Measurements from ENCODE around the gene CUL5. TPM values are rescaled to one million over a fixed set of nuclear protein-coding genes. Genes with fewer than 3 reads are reported as not detected.

CUL5 gene
- total RNA-seq (2022; extraction: Qiagen RNA extraction; ENCODE audit: low read depth) = 6.5 to 13.4 TPM (median 8.9 TPM) in 5 replicates

DNA sequence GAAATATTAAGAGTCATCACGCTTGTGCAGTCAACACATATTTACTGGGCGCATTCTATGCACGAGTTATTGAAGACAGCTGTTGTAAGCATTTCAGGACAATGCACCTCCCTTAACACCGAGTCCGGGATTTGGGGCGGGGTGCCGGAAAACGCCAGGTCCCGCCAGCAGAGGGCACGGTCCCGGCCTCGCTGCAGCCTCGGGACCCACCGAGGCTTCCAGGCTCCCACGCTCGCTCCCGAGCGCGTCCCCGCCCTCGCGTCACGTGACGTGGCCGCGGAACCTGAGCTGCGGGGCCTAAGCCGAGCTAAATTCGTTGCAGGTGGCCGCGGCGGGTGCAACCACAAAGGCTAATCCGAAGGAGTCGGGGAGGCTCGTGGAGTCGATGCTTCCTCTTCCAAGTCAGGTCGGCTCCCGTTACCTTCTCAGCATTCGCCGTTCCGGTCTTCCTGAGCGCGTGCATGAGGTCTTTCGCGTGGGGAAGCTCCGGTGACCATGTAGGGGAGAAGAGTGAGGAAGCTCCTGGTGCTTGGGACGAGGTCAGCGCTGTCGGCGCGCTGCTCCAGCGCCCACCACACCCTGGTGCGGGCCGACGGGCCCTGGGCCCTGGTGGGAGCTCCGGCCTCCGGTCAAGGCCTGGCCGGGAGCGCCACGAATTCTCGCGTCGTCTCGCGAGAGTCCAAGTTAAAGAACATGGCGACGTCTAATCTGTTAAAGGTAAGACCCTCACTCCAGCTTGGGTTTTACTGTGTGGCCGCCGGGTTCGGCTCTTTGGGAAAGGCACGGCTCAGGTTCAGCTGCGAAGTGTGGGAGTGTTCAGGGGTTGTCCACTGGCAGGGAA, at the start of gene CUL5:
TSS of gene CUL5 (plus strand) at position 243 of the 841 bp plus-strand sequence. CDS start at position 694, 451 bp downstream.

DNA sequence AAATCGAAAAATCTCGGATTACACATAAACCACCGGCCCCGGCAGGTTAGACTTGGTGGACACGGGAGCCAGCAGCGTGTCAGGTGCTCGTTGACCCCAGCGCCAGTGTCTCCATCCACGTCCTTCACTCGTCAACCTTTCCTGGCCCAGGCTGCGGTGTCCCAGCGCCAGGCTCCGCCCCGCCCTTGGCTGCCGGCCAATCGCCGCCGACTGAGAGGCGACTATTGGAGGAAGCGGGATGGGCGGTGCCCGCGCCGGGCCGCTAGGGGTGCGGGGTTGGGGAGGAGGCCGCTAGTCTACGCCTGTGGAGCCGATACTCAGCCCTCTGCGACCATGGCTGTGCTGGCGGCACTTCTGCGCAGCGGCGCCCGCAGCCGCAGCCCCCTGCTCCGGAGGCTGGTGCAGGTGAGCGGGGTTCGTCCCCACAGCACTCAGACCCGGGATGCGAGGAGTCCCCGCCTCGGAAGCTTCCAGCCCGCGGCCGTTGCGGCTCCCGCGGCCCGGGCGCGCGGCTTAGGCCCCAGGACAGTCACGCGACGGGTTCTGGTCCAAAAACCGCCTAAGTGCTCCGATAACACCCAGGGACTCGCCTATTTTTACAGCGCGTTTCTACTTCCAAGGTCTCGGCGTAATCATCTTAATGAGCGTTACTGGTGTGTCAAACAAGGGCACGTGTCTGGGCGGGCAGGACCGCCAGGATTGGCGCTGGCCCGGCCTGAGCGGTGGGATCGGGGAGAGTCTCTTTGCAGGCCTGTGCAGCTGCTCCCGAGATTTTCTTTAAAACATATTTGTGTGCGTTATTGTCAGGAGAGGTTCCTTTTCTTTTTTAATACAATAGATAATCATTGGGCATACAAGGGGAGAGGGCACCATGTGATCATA, 112.8 kb downstream of the CUL5 start, which contains the start of gene ACAT1:
TSS of gene ACAT1 (plus strand) at position 294 of the 882 bp plus-strand sequence. CDS start at position 334, 40 bp downstream.

Other genes with a start within 250 kb of the CUL5 start
- gene SLC35F2, start 150.1 kb upstream of the CUL5 start, total RNA-seq (2022; extraction: Qiagen RNA extraction; ENCODE audit: low read depth) = 41.1 to 45.4 TPM (median 42.0 TPM) in 5 replicates
- 0.25 to 0.70 TPM (median 0.53 TPM) in 5 replicates for gene RAB39A, start 80.5 kb upstream of the CUL5 start, total RNA-seq (2022; extraction: Qiagen RNA extraction; ENCODE audit: low read depth)
- gene ACAT1, start 112.7 kb downstream of the CUL5 start, total RNA-seq (2022; extraction: Qiagen RNA extraction; ENCODE audit: low read depth) = 59.5 to 86.3 TPM (median 63.7 TPM) in 5 replicates
- gene NPAT, start 213.7 kb downstream of the CUL5 start, total RNA-seq (2022; extraction: Qiagen RNA extraction; ENCODE audit: low read depth) = 3.6 to 6.2 TPM (median 4.6 TPM) in 5 replicates
- gene ATM, start 214.2 kb downstream of the CUL5 start, total RNA-seq (2022; extraction: Qiagen RNA extraction; ENCODE audit: low read depth) = 7.2 to 14.6 TPM (median 8.4 TPM) in 5 replicates

Measured in A549 treated with ZK216348 at 1 μM for 4 hours (cell line).